ENCODE results near the gene CDC25A. TPM values are rescaled to one million over a fixed set of nuclear protein-coding genes. Genes with fewer than 3 reads are reported as not detected.

CDC25A gene
- total RNA-seq, 1 experiment from 2014 or later, result 19.6 TPM

DNA sequence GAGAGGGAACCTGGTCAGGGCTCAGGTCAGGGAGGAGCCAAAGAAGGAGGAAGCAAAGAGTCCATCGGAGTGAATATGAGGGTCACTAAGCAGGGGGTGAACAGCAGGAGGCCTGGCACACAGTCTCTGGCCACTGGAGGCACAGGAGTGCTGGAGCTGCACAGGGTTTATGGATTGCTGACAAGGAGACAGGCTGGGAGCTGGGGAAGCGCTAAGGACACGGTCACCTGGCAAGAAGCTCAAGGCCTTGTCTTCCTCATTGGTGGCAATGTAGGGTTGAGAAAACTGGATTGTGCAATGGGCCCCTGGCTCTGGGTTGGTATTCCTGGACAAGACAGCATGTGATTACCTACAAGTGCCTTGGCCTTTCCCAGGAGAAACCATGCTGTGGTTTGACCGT lies 29.2 kb upstream of the CDC25A start (continued):
- TF ChIP-seq, protein P1, sequence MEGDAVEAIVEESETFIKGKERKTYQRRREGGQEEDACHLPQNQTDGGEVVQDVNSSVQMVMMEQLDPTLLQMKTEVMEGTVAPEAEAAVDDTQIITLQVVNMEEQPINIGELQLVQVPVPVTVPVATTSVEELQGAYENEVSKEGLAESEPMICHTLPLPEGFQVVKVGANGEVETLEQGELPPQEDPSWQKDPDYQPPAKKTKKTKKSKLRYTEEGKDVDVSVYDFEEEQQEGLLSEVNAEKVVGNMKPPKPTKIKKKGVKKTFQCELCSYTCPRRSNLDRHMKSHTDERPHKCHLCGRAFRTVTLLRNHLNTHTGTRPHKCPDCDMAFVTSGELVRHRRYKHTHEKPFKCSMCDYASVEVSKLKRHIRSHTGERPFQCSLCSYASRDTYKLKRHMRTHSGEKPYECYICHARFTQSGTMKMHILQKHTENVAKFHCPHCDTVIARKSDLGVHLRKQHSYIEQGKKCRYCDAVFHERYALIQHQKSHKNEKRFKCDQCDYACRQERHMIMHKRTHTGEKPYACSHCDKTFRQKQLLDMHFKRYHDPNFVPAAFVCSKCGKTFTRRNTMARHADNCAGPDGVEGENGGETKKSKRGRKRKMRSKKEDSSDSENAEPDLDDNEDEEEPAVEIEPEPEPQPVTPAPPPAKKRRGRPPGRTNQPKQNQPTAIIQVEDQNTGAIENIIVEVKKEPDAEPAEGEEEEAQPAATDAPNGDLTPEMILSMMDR (IDR thresholded peaks at IDR 0.05 in 2 of 3, conservative IDR thresholded peaks at IDR 0.05 in 1 of 3; ENCODE audit: borderline replicate concordance in 1 of 3, insufficient read depth in 1 of 3, low read depth in 2 of 3, low read length in 2 of 3), result no peak

DNA sequence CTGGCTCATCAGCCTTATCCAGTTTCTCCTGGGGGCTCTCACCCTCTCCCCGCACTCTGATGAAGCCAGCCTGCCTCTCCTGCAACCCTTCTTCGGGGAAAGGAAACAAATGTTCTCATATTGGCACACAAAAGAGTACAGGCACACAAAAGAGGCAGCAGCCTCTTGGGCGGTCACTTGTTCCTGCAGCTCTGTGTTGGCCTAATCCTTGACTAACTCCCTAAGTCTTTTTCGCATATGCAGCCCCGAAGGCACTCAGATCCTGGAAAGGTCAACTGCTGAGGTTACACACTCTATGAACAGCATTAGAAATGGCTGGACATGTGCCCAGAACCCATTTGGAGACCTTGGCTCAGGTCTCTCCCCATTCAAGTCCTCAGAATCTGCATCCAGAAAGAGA lies 27.7 kb upstream of the CDC25A start:
- Histone ChIP-seq H2AFZ (ENCODE audit: low read depth, low read length, poor library complexity, severe bottlenecking) (no peak overlapping the region), H3K36me3 (ENCODE audit: control insufficient read depth in 1 of 2, insufficient read depth in 2 of 2, low read length in 2 of 2) (no peaks in the 10 kb centered on the region), H3K27me3 (ENCODE audit: insufficient read depth, low read length) (no peaks in the 10 kb centered on the region), H3K4me1 (ENCODE audit: control insufficient read depth in 1 of 2, insufficient read depth in 2 of 2, low read length in 2 of 2) (peaks cover 0 to 3% of the 10 kb centered on the region in 2 experiments; a peak in 2 of 4 replicates), H3K9me3 (ENCODE audit: control insufficient read depth in 1 of 2, insufficient read depth in 1 of 2, low read depth in 1 of 2, low read length in 2 of 2) (no peaks in the 10 kb centered on the region), H3K9me2 (ENCODE audit: insufficient read depth) (no peaks in the 10 kb centered on the region), H3K79me2 (ENCODE audit: insufficient read depth, low read length) (no peaks in the 10 kb centered on the region), H3K4me3 (replicated peaks in 1 of 2; ENCODE audit: low read depth in 1 of 2, low read length in 2 of 2) (no peak overlapping the region), H3K4me2 (ENCODE audit: low read length) (no peak overlapping the region), H4K20me1 (ENCODE audit: insufficient read depth) (no peaks in the 10 kb centered on the region), H3K9ac (ENCODE audit: low read length) (no peak overlapping the region), H3K27ac (ENCODE audit: low read depth, low read length) (no peak overlapping the region)
- CTCF ChIA-PET, result no interaction called here
- no peak for TF ChIP-seq CEBPB (IDR thresholded peaks at IDR 0.05; ENCODE audit: low read depth)
- no peak for TF ChIP-seq FOSL1 (IDR thresholded peaks at IDR 0.05; ENCODE audit: low read depth)
- TF ChIP-seq TCF7L2 (IDR thresholded peaks at IDR 0.05; ENCODE audit: borderline replicate concordance, extremely low read depth, insufficient read depth, insufficient read length), result no peak
- no peak for TF ChIP-seq ZFX (IDR thresholded peaks at IDR 0.05)
- TF ChIP-seq JUND (IDR thresholded peaks at IDR 0.05), result no peak
- TF ChIP-seq, protein P2, sequence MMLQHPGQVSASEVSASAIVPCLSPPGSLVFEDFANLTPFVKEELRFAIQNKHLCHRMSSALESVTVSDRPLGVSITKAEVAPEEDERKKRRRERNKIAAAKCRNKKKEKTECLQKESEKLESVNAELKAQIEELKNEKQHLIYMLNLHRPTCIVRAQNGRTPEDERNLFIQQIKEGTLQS (IDR thresholded peaks at IDR 0.05), result no peak
- no peak for TF ChIP-seq RAD21 (IDR thresholded peaks at IDR 0.05; ENCODE audit: low read depth)
- intact Hi-C loops (cut with micrococcal nuclease), result no loop called here
- ATAC-seq (no peak), DNase-seq (ENCODE audit: low read depth, low spot score) (no peak)
- BruUV-seq (replicated peaks), result no TSS peak
- RAD21 ChIA-PET (ENCODE audit: low non-redundant PET in 1 of 2, low total read pairs in 2 of 2, uncharacterized antibody in 2 of 2, unreplicated experiment in 2 of 2), result no interaction called here
- POLR2A ChIA-PET, result no interaction called here

Measured in HCT116 (cell line).